K562 (cell line): ENCODE data around the gene SCAMP3. TPM values are rescaled to one million over a fixed set of nuclear protein-coding genes. Genes with fewer than 3 reads are reported as not detected.

Experiments used
- ADNP ChIP-seq: fragments of 200-800 bp; sonication (Bioruptor generic); IDR thresholded peaks from 2 replicates; pipeline ENCODE4 v1.6.1; 2016; ENCODE audit warnings: missing genetic modification characterization, missing compliant biosample characterization
- ARID2 ChIP-seq: fragments of 450-650 bp; IDR thresholded peaks from 2 replicates; pipeline ENCODE4 v1.6.1; 2017; ENCODE audit warnings: antibody characterized with exemption, mild to moderate bottlenecking
- ATF7 ChIP-seq: fragments of 450-650 bp; IDR thresholded peaks from 2 replicates; pipeline ENCODE4 v1.7.1; 2014; ENCODE audit warnings: mild to moderate bottlenecking, moderate library complexity
- BCOR ChIP-seq: fragments of 450-650 bp; IDR thresholded peaks from 2 replicates; pipeline ENCODE4 v1.6.1; 2016
- C11orf30 ChIP-seq: fragments of 450-650 bp; IDR thresholded peaks from 2 replicates; pipeline ENCODE4 v1.6.1; 2016; ENCODE audit warnings: low read depth, mild to moderate bottlenecking
- CBFA2T2 ChIP-seq: fragments of 450-650 bp; conservative IDR thresholded peaks from 2 replicates; pipeline ENCODE4 v1.6.1; 2017; ENCODE audit warnings: mild to moderate bottlenecking
- CEBPG ChIP-seq, 3 experiments: fragments of 200-800 bp in 1 of 3; sonication (Bioruptor generic) in 1 of 3; sonication (generic) in 1 of 3; formaldehyde crosslinking in 1 of 3; IDR thresholded peaks in 2 of 3; conservative IDR thresholded peaks in 1 of 3; 2 replicates each; pipeline versions ENCODE4 v1.6.1 to v1.8.0; 2016 to 2022; ENCODE audit warnings: missing compliant biosample characterization in 2 of 3, missing genetic modification characterization in 2 of 3, mild to moderate bottlenecking in 1 of 3, missing genetic modification reagents in 1 of 3
- ELF1 ChIP-seq: fragments of 200-800 bp; sonication (Bioruptor generic); IDR thresholded peaks from 2 replicates; pipeline ENCODE4 v1.6.1; 2016; ENCODE audit warnings: missing genetic modification characterization, missing compliant biosample characterization
- FOXK2 ChIP-seq, 2 experiments: fragments of 450-650 bp; IDR thresholded peaks in 1 of 2; conservative IDR thresholded peaks in 1 of 2; 2 replicates each; pipeline ENCODE4 v1.6.1; 2016; ENCODE audit warnings: low read depth in 2 of 2, mild to moderate bottlenecking in 1 of 2
- FUS ChIP-seq: fragments of 200-400 bp; formaldehyde crosslinking; optimal IDR thresholded peaks from 2 replicates; pipeline ENCODE3; 2017; ENCODE audit warnings: low read depth, low read length
- HMGN3 ChIP-seq: IDR thresholded peaks from 2 replicates; pipeline ENCODE4 v1.6.1; 2011; ENCODE audit warnings: borderline replicate concordance, low read depth, mild to moderate bottlenecking, mixed read lengths, low read length; ENCODE audit not compliant: insufficient read length; ENCODE audit errors: extremely low read depth
- MCM3 ChIP-seq: fragments of 450-650 bp; IDR thresholded peaks from 2 replicates; pipeline ENCODE4 v1.6.1; 2016
- NR2C1 ChIP-seq, 2 experiments: fragments of 450-650 bp; IDR thresholded peaks; 2 replicates each; pipeline ENCODE4 v1.6.1; 2017; ENCODE audit warnings: mild to moderate bottlenecking in 2 of 2, antibody characterized with exemption in 1 of 2, inconsistent platforms in 1 of 2, missing compliant biosample characterization in 1 of 2, missing genetic modification characterization in 1 of 2
- POLR3G ChIP-seq: IDR thresholded peaks from 2 replicates; pipeline ENCODE4 v1.6.1; 2011; ENCODE audit not compliant: insufficient read length, insufficient replicate concordance; ENCODE audit errors: extremely low read depth
- PTRF ChIP-seq: fragments of 450-650 bp; IDR thresholded peaks from 2 replicates; pipeline ENCODE4 v1.6.1; 2016; ENCODE audit warnings: mild to moderate bottlenecking, missing genetic modification characterization, missing compliant biosample characterization
- PYGO2 ChIP-seq: fragments of 450-650 bp; IDR thresholded peaks from 2 replicates; pipeline ENCODE4 v1.6.1; 2016; ENCODE audit warnings: mild to moderate bottlenecking, missing genetic modification characterization, moderate library complexity, missing compliant biosample characterization
- SIN3A ChIP-seq, 2 experiments: fragments of 150-350 bp in 1 of 2; IDR thresholded peaks; 2 replicates each; pipeline ENCODE4 v1.6.1; 2011 to 2016; ENCODE audit warnings: borderline replicate concordance in 2 of 2, low read depth in 2 of 2, low read length in 2 of 2, mild to moderate bottlenecking in 2 of 2, moderate library complexity in 2 of 2; ENCODE audit not compliant: control insufficient read depth in 1 of 2
- SRF ChIP-seq, 2 experiments: fragments of 250-450, 450-650 bp in 1 of 2; sonication (Bioruptor Pico) in 1 of 2; sonication (generic) in 1 of 2; formaldehyde crosslinking; IDR thresholded peaks; 2 replicates each; pipeline versions ENCODE4 v1.5.0 to v1.5.1; 2020 to 2022; ENCODE audit warnings: mild to moderate bottlenecking in 1 of 2, missing genetic modification reagents in 1 of 2
- TEAD1 ChIP-seq, 2 experiments: fragments of 450-650 bp in 1 of 2; sonication (generic) in 1 of 2; formaldehyde crosslinking; IDR thresholded peaks; 2 replicates each; pipeline versions ENCODE4 v1.4.0 to v1.8.0; 2020 to 2022; ENCODE audit warnings: mild to moderate bottlenecking in 2 of 2, missing genetic modification reagents in 1 of 2
- TOE1 ChIP-seq, 2 experiments: fragments of 450-650 bp in 1 of 2; sonication (generic) in 1 of 2; formaldehyde crosslinking in 1 of 2; IDR thresholded peaks; 2 replicates each; pipeline versions ENCODE4 v1.7.1 to v1.8.0; 2016 to 2022; ENCODE audit warnings: borderline replicate concordance in 2 of 2, mild to moderate bottlenecking in 2 of 2, antibody characterized with exemption in 1 of 2, inconsistent platforms in 1 of 2, low read depth in 1 of 2, missing genetic modification reagents in 1 of 2, moderate library complexity in 1 of 2
- ZNF175 ChIP-seq: fragments of 200-800 bp; sonication (Bioruptor generic); IDR thresholded peaks from 2 replicates; pipeline ENCODE4 v1.6.1; 2016; ENCODE audit warnings: low read depth, mild to moderate bottlenecking, missing genetic modification characterization, missing compliant biosample characterization
- ZNF282 ChIP-seq: sonication (generic); formaldehyde crosslinking; IDR thresholded peaks from 2 replicates; pipeline ENCODE4 v1.8.1; 2023; ENCODE audit warnings: missing genetic modification reagents
- polyA plus RNA-seq, 8 experiments: library from polyadenylated mRNA; depleted of rRNA in 4 of 8; stranded (reverse) in 5 of 8; unstranded in 3 of 8; fragments of >200 nt; fragmentation: Nextera tagmentation in 2 of 8; fragmentation: Illumina TruSeq in 1 of 8; extraction: Ambion mirVana in 2 of 8; extraction: Trizol in 1 of 8; gene quantifications; 2 replicates each; pipeline versions ENCODE4 v1.2.1 to v1.2.3, GENCODE V29; 2011 to 2014; ENCODE audit warnings: inconsistent platforms in 1 of 8, missing spikeins in 1 of 8
- total RNA-seq, 7 experiments: library from RNA; depleted of rRNA in 6 of 7; stranded (reverse); fragments of >200 nt in 6 of 7; fragmentation: Illumina TruSeq in 2 of 7; extraction: Trizol in 2 of 7; gene quantifications; 2 replicates each; pipeline versions ENCODE4 v1.2.1 to v1.2.3, GENCODE V29; 2011 to 2021; ENCODE audit warnings: low replicate concordance in 1 of 7
- TF ChIP-seq, protein P1 (sequence below): IDR thresholded peaks from 2 replicates; pipeline ENCODE4 v1.6.1; 2016; ENCODE audit warnings: missing genetic modification characterization, missing compliant biosample characterization
- TF ChIP-seq, protein P2 (sequence below), 2 experiments: fragments of 450-650 bp in 1 of 2; sonication (generic) in 1 of 2; formaldehyde crosslinking in 1 of 2; IDR thresholded peaks in 1 of 2; conservative IDR thresholded peaks in 1 of 2; 2 replicates each; pipeline versions ENCODE4 v1.6.1 to v1.8.1; 2016 to 2023; ENCODE audit warnings: mild to moderate bottlenecking in 2 of 2, moderate library complexity in 2 of 2, inconsistent platforms in 1 of 2, missing genetic modification reagents in 1 of 2

Gene SCAMP3
- total and polyA plus RNA-seq, 9 of the 15 experiments (the other 6 are each of a cell fraction or from before 2014, with no cell fraction given) = 14.2 to 131 (median 86.1) TPM

DNA sequence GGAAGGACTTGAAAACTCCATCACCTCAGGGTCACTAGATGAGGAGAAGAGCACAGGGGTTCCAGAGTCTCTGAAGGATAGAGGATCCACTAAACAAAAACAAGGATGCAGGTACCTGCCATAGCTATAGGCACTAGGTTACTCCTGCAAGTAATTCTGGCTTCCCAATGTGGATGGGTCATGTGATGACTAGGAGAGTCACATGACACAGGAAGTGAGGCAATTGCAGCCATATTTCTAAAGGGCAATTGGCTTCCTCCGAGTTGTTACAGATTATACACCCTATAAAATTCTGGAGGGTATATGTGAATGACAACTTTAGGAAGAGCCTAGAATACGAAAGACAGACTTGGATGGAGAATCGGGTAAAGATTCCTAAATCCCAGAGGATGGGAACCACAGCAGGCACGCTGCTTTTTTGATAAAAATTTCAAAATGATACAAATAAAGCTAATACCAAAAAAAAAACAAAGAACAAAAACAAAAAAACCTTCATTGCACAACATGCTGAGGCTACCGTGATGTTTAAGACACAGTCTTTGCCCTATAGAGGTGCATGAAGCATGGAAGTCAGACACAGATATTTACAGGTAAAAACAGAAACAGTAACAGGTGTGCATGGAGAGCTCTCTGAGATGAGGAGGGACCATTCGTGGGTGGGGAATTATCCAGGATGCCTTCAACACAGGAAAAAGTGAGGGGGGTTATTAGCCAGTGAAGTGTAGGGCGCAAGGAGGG, 43.1 kb downstream of the SCAMP3 start (continued):
- TF ChIP-seq SIN3A (IDR thresholded peaks at IDR 0.05; ENCODE audit: borderline replicate concordance in 2 of 2, control insufficient read depth in 1 of 2, low read depth in 2 of 2, low read length in 2 of 2) (peak; percentile 9 to 85; a peak in 1 of 4 replicates), BCOR (no peak), TOE1 (IDR thresholded peaks at IDR 0.05; ENCODE audit: borderline replicate concordance) (peak; percentile 98), TOE1 (CRISPR knock-in tag; IDR thresholded peaks at IDR 0.05; ENCODE audit: borderline replicate concordance, low read depth) (no peak), ARID2 (no peak), CBFA2T2 (peak; percentile 97), FOXK2 (conservative IDR thresholded peaks at IDR 0.05 in 1 of 2, IDR thresholded peaks at IDR 0.05 in 1 of 2; ENCODE audit: low read depth in 2 of 2) (peak; percentile 51 to 57; a peak in 2 of 4 replicates), HMGN3 (no peak), PTRF (no peak), ATF7 (0 out of 2 replicates have a peak, but pooled peaks have one; percentile 28), ZNF282 (CRISPR knock-in tag) (no peak), POLR3G (no peak), PYGO2 (no peak), CEBPG (CRISPR knock-in tag; IDR thresholded peaks at IDR 0.05) (no peak), CEBPG (tag; conservative IDR thresholded peaks at IDR 0.05 in 1 of 2, IDR thresholded peaks at IDR 0.05 in 1 of 2) (peak in 1 of 2 experiments; percentile 59; a peak in 1 of 4 replicates), ELF1 (peak; percentile 74), ZNF175 (0 out of 2 replicates have a peak, but pooled peaks have one; percentile 64), NR2C1 (IDR thresholded peaks at IDR 0.05) (peak; percentile 76), NR2C1 (tag; IDR thresholded peaks at IDR 0.05) (peak; percentile 71), C11orf30 (peak; percentile 48), SRF (CRISPR knock-in tag; IDR thresholded peaks at IDR 0.05) (no peak), ADNP (no peak), FUS (no peak), MCM3 (no peak), TEAD1 (CRISPR knock-in tag; IDR thresholded peaks at IDR 0.05) (peak in 1 of 2 experiments; percentile 55; a peak in 1 of 4 replicates)
- TF ChIP-seq, protein P1, sequence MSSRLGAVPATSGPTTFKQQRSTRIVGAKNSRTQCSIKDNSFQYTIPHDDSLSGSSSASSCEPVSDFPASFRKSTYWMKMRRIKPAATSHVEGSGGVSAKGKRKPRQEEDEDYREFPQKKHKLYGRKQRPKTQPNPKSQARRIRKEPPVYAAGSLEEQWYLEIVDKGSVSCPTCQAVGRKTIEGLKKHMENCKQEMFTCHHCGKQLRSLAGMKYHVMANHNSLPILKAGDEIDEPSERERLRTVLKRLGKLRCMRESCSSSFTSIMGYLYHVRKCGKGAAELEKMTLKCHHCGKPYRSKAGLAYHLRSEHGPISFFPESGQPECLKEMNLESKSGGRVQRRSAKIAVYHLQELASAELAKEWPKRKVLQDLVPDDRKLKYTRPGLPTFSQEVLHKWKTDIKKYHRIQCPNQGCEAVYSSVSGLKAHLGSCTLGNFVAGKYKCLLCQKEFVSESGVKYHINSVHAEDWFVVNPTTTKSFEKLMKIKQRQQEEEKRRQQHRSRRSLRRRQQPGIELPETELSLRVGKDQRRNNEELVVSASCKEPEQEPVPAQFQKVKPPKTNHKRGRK = peak; percentile 35; the same call in 1 of the 2 replicates
- TF ChIP-seq, protein P2, sequence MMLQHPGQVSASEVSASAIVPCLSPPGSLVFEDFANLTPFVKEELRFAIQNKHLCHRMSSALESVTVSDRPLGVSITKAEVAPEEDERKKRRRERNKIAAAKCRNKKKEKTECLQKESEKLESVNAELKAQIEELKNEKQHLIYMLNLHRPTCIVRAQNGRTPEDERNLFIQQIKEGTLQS (IDR thresholded peaks at IDR 0.05) = peak; percentile 65
- TF ChIP-seq, protein P2 (CRISPR knock-in tag; conservative IDR thresholded peaks at IDR 0.05) = no peak
